Measurements from ENCODE around the gene CD7. TPM values are rescaled to one million over a fixed set of nuclear protein-coding genes. Genes with fewer than 3 reads are reported as not detected.

CD7 gene
- total RNA-seq, 2 donors from 2014 or later: 2.8 TPM; not detected in 1

DNA sequence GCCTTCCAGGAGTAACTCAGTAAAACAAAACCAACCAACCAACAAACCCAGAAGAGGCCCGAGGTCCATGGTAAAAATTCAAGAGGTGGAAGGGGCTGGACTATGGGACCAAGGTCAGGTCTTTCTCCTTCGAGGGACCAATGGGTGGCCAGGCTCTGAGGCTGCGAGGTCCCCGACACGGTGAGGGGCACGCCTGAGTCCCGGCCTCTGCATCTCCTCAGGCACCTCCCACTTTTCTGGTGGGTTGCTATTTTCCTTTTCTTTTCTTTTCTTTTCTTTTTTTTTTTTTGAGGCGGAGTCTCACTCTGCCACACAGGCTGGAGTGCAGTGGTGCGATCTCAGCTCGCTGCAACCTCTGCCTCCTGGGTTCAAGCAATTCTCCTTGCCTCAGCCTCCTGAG lies 18.0 kb downstream of the CD7 start:
- Histone ChIP-seq H3K36me3 (no peaks in the 10 kb centered on the region), H3K27me3 (replicated peaks; ENCODE audit: insufficient read depth) (no peaks in the 10 kb centered on the region), H3K4me3 (no peak overlapping the region), H3K27ac (peak overlapping the region; percentile 99), H3K9me3 (no peaks in the 10 kb centered on the region), H3K4me1 (replicated peaks) (peaks cover 15% of the 10 kb centered on the region)
- intact Hi-C loops (cut with DNase I): loop anchor here (10.0 kb wide), 1 partner anchor 65 kb away; no protein-coding TSS in a partner anchor
- TF ChIP-seq, protein P1, sequence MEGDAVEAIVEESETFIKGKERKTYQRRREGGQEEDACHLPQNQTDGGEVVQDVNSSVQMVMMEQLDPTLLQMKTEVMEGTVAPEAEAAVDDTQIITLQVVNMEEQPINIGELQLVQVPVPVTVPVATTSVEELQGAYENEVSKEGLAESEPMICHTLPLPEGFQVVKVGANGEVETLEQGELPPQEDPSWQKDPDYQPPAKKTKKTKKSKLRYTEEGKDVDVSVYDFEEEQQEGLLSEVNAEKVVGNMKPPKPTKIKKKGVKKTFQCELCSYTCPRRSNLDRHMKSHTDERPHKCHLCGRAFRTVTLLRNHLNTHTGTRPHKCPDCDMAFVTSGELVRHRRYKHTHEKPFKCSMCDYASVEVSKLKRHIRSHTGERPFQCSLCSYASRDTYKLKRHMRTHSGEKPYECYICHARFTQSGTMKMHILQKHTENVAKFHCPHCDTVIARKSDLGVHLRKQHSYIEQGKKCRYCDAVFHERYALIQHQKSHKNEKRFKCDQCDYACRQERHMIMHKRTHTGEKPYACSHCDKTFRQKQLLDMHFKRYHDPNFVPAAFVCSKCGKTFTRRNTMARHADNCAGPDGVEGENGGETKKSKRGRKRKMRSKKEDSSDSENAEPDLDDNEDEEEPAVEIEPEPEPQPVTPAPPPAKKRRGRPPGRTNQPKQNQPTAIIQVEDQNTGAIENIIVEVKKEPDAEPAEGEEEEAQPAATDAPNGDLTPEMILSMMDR (IDR thresholded peaks at IDR 0.05): no peak
- TF ChIP-seq POLR2AphosphoS5 (IDR thresholded peaks at IDR 0.05) (no peak), POLR2A (IDR thresholded peaks at IDR 0.05) (no peak)
- 87% methylated on average over 10 of the region's 10 CpGs for WGBS
- no peak for DNase-seq (ENCODE audit: low spot score)

DNA sequence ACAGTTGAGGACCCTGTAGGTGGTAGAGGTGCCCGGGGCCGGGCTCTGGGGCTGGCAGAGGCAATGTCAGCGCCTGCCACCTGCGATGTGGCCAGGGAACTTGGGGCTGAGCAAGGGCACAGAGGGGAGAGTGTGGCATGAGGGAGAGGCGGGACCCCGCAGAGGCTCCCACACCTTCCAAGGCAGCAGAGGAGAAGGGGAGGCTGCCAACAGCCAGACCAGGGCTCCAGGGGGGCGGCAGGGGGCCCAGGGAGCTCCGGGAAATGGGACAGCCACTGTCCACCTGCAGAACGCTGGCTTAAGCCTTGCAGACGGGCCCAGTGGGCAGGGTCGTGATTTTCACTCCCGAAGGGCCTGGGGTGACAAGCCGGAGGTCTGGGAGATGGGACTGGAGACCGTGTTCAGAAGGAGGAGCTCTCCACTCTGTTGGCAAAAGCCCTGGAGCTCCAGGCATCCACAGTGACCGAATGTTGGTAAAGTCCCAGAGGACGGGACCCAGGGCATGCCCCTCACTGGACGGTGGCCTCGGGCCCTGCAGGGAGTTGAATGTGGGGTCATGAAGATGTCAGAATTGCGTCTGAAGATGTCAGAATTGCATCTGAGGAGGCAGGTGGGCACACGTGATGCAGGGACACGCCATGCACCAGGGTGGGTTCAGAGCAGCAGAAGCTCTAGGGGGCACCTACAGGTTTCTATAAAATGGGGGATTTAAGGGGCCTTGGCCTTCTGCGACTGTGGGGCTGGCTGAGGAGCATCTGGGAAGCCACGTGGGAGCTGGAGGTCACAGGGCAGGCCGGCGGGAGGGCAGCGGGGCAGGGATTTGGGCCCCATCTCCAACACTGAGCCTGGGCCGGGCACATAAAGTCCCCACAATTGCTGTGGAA lies 18.6 kb downstream of the CD7 start:
- Histone ChIP-seq H3K9me3 (no peaks in the 10 kb centered on the region), H3K4me1 (replicated peaks) (peaks cover 21% of the 10 kb centered on the region), H3K27me3 (replicated peaks; ENCODE audit: insufficient read depth) (no peaks in the 10 kb centered on the region), H3K36me3 (no peaks in the 10 kb centered on the region), H3K27ac (peak overlapping the region; percentile 99), H3K4me3 (peak overlapping the region; percentile 35 to 43)
- no peak for TF ChIP-seq POLR2A (IDR thresholded peaks at IDR 0.05)
- TF ChIP-seq, protein P1 (IDR thresholded peaks at IDR 0.05): no peak
- no peak for TF ChIP-seq POLR2AphosphoS5 (IDR thresholded peaks at IDR 0.05)
- intact Hi-C loops (cut with DNase I): loop anchor here (10.0 kb wide), 1 partner anchor 64 kb away; no protein-coding TSS in a partner anchor
- WGBS: 61% methylated on average over 26 of the region's 27 CpGs
- DNase-seq (ENCODE audit: low spot score): no peak

DNA sequence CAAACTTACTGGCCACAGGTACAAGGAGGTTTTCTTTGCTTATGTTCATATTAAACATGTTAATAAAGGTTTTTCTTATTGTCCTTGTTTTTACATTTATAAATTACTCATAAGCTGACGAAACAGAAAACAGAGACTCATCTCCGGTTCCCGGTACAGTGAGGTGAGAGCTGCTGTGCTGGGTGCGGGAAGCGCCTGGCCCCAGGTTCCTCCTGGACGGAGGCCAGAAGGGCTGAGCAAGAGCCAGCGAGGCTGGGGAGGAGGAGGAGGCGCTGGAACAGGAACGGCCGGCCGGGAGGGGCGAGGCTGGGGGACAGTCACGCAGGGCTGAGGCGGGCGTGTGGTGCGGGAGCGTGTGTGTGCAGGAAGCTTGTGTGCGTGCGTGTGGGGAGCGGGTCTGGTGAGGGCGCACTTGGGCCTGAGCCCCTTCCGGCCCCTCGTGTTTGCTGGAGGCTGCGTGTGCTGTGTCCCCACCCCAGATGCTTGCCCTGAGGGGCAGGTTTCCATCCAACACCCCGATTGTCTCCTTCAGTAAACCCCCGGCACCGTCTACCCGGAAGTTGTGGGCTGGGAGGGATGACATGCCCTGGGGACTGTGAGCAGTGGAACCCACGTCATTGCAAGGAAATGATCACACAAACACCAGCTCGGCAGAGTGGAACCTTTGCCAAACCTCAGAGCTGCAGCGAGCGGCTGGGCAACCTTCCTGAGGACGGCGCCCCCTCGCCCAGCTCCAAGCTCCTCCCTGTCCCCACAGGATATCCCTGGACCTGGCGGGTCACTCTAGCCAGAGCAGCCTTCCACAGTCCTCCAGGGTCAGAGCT lies 19.5 kb downstream of the CD7 start:
- peak; percentile 92 for DNase-seq (ENCODE audit: low spot score)
- WGBS: under 1% methylated on average over 36 of the region's 36 CpGs
- Histone ChIP-seq H3K27ac (peak overlapping the region; percentile 99), H3K27me3 (replicated peaks; ENCODE audit: insufficient read depth) (no peaks in the 10 kb centered on the region), H3K36me3 (no peaks in the 10 kb centered on the region), H3K9me3 (no peaks in the 10 kb centered on the region), H3K4me3 (peak overlapping the region; percentile 35 to 43), H3K4me1 (replicated peaks) (peaks cover 25% of the 10 kb centered on the region)
- peak; percentile 86 for TF ChIP-seq POLR2AphosphoS5 (IDR thresholded peaks at IDR 0.05)
- peak; percentile 63 for TF ChIP-seq POLR2A (IDR thresholded peaks at IDR 0.05)
- TF ChIP-seq, protein P1 (IDR thresholded peaks at IDR 0.05): peak in 1 of 4 experiments; percentile 13
- intact Hi-C loops (cut with DNase I): loop anchor here (10.0 kb wide), 1 partner anchor 63 kb away; no protein-coding TSS in a partner anchor

DNA sequence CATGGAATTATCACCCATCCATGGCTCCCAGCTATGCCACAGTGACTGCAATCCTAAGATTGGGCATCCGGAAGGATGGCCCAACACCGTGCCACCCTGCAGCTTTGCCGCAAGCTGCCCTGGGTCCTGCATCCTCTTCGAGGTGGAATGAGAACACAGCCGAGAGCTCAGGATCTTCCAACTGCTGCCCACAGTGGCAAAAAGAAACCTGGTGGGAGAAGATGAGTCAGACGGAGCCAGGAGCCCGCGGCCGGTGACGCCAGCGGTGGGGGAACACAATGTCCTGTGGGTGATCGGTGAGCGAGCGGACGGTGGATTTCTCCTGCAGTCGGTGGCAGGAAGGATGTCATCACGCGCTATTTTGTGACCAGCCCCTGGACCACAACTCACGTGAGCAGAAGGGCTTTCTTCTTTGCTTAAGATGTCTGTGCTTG lies 20.1 kb downstream of the CD7 start:
- intact Hi-C loops (cut with DNase I): loop anchor here (10.0 kb wide), 1 partner anchor 62 kb away; no protein-coding TSS in a partner anchor
- peak; percentile 90 for DNase-seq (ENCODE audit: low spot score)
- Histone ChIP-seq H3K4me1 (replicated peaks) (peaks cover 25% of the 10 kb centered on the region), H3K9me3 (no peaks in the 10 kb centered on the region), H3K27me3 (replicated peaks; ENCODE audit: insufficient read depth) (no peaks in the 10 kb centered on the region), H3K36me3 (no peaks in the 10 kb centered on the region), H3K27ac (peak overlapping the region; percentile 99), H3K4me3 (peak overlapping the region; percentile 35 to 43)
- 5% methylated on average over 19 of the region's 19 CpGs for WGBS
- peak; percentile 87 for TF ChIP-seq POLR2AphosphoS5 (IDR thresholded peaks at IDR 0.05)
- TF ChIP-seq, protein P1 (IDR thresholded peaks at IDR 0.05): peak in 1 of 4 experiments; percentile 12
- peak; percentile 56 for TF ChIP-seq POLR2A (IDR thresholded peaks at IDR 0.05)
